MCF 10A (cell line): ENCODE results near the gene LRRFIP2. TPM values are rescaled to one million over a fixed set of nuclear protein-coding genes. Genes with fewer than 3 reads are reported as not detected.

ENCODE experiments used
- BruUV-seq: library from RNA; stranded (reverse); fragments of 400-500 nt; replicated peaks from 2 replicates; lab custom pipeline; 2021; lab: Mats Ljungman, UMichigan
- CTCF ChIA-PET: fragments of 300-600 bp; sonication (Branson Sonifier 250); formaldehyde crosslinking; extraction: SDS; loops from one replicate; lab custom pipeline; 2021; ENCODE audit warnings: antibody characterized with exemption, inconsistent platforms; lab: Yijun Ruan, JAX
- POLR2A ChIA-PET: fragments of 300-600, 350-650 bp; sonication (Branson Sonifier 250); formaldehyde crosslinking; extraction: SDS; loops from one replicate; lab custom pipeline; 2020; ENCODE audit warnings: antibody characterized with exemption, inconsistent platforms; lab: Yijun Ruan, JAX
- DNase-seq: peaks from one replicate; pipeline ENCODE4 v3.0.0-alpha.2; 2018; ENCODE audit not compliant: unreplicated experiment
- H3K27ac Mint-ChIP-seq: one replicate; pipeline ENCODE4 v1.8.0; 2022; ENCODE audit warnings: mild to moderate bottlenecking, low read depth, mixed read lengths; ENCODE audit not compliant: unreplicated experiment
- H3K27me3 Mint-ChIP-seq: one replicate; pipeline ENCODE4 v1.8.0; 2022; ENCODE audit warnings: mixed read lengths; ENCODE audit not compliant: insufficient read depth, unreplicated experiment
- H3K36me3 Mint-ChIP-seq: one replicate; pipeline ENCODE4 v1.8.0; 2022; ENCODE audit warnings: mild to moderate bottlenecking, moderate library complexity, mixed read lengths; ENCODE audit not compliant: insufficient read depth, unreplicated experiment
- H3K4me1 Mint-ChIP-seq: one replicate; pipeline ENCODE4 v1.8.0; 2022; ENCODE audit warnings: mixed read lengths; ENCODE audit not compliant: insufficient read depth, unreplicated experiment
- H3K4me3 Mint-ChIP-seq: one replicate; pipeline ENCODE4 v1.8.0; 2022; ENCODE audit warnings: mild to moderate bottlenecking, moderate library complexity, mixed read lengths; ENCODE audit not compliant: unreplicated experiment
- H3K9me3 Mint-ChIP-seq: one replicate; pipeline ENCODE4 v1.8.0; 2022; ENCODE audit warnings: mixed read lengths; ENCODE audit not compliant: unreplicated experiment
- CTCF ChIP-seq: fragments of 200-600 bp; IDR thresholded peaks from one replicate; pipeline ENCODE4 v1.8.0; 2022; ENCODE audit warnings: antibody characterized with exemption, mild to moderate bottlenecking; ENCODE audit not compliant: unreplicated experiment
- intact Hi-C: fragments of 100-400 bp; cut with micrococcal nuclease; formaldehyde crosslinking; loops from 2 replicates; pipeline ENCODE4 v1.14.1; 2022
- total RNA-seq: library from RNA; stranded (reverse); gene quantifications from 2 replicates; pipeline ENCODE4 v1.2.3, GENCODE V29; 2022

LRRFIP2 gene
- total RNA-seq, 1 experiment from 2014 or later, result 76.6 TPM

DNA sequence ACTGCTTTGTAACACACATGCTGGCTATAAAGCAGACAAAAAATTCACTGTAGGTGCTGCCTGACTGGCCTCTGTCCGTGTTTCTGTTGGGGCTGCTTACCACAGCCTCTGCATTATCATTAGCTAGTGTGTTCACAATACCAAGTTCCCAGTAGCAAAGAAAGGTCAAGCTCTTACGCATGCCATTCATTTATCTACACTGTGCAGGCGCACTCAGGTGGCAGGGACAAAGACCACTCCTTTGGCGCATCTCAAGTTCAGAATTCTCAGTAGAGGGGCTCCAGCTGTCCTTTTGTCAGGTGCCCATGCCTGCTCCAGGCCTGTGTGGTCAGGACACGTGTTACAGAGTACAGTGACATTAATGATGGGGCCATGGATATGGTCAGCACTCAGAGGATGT lies 158.7 kb downstream of the LRRFIP2 start:
- H3K4me1 Mint-ChIP-seq, result no peaks in the 10 kb centered on the region
- CTCF ChIA-PET, result interaction anchor here (0.9 kb wide), 1 partner anchor 20 kb away, joined by 3 read pairs; no protein-coding TSS in a partner anchor

GRCh38 chr3:37014620-37015019 lies 159.8 kb downstream of the LRRFIP2 start:
- CTCF ChIA-PET, result no interaction called here
- H3K27ac Mint-ChIP-seq, result no peak overlapping the region
- no peaks in the 10 kb centered on the region for H3K27me3 Mint-ChIP-seq
- POLR2A ChIA-PET, result interaction anchor here (1.1 to 3.3 kb wide), 4 partner anchors 9 to 280 kb away, joined by 3 to 9 read pairs (median 4); partner anchors contain the start of genes EPM2AIP1 and MLH1
- TF ChIP-seq CTCF, result no peak
- DNase-seq, result no peak
- H3K4me1 Mint-ChIP-seq, result no peaks in the 10 kb centered on the region
- no peaks in the 10 kb centered on the region for H3K9me3 Mint-ChIP-seq
- peaks cover 92% of the 10 kb centered on the region for H3K36me3 Mint-ChIP-seq
- BruUV-seq, result no TSS peak
- no peak overlapping the region for H3K4me3 Mint-ChIP-seq
- intact Hi-C loops, result no loop called here

More for the DNA sequence above, 158.7 kb downstream of the LRRFIP2 start:
- H3K4me3 Mint-ChIP-seq, result no peak overlapping the region
- DNase-seq, result no peak
- no peak for TF ChIP-seq CTCF
- H3K27ac Mint-ChIP-seq, result no peak overlapping the region
- H3K27me3 Mint-ChIP-seq, result no peaks in the 10 kb centered on the region
- BruUV-seq, result no TSS peak
- H3K9me3 Mint-ChIP-seq, result no peaks in the 10 kb centered on the region
- intact Hi-C loops, result no loop called here
- H3K36me3 Mint-ChIP-seq, result peaks cover 95% of the 10 kb centered on the region
- POLR2A ChIA-PET, result interaction anchor here (1.6 to 3.3 kb wide), 2 partner anchors 21 to 23 kb away, joined by 5 to 9 read pairs; partner anchors contain the start of genes EPM2AIP1 and MLH1

Other genes starting within 250 kb of the LRRFIP2 start
- 4.7 and 4.9 TPM in 2 replicates for gene TRANK1, start 229.5 kb downstream of the LRRFIP2 start, total RNA-seq
- gene EPM2AIP1, start 181.5 kb downstream of the LRRFIP2 start, total RNA-seq, result 12.0 and 12.9 TPM in 2 replicates
- gene MLH1, start 181.1 kb downstream of the LRRFIP2 start, total RNA-seq, result 57.0 and 65.0 TPM in 2 replicates
- gene GOLGA4, start 68.7 kb upstream of the LRRFIP2 start, total RNA-seq, result 98.5 and 100.0 TPM in 2 replicates